HG02970 (cell line): Measurements from ENCODE around the gene CSTPP1.
"Not testable (repeated sequence)": the region's sequence is repeated elsewhere in the genome, so short reads cannot be mapped to it uniquely, and the experiment has no call there.

Experiments
- ATAC-seq: cut with Tn5 transposase; IDR thresholded peaks from one replicate; pipeline ENCODE4 v1.9.1; 2021; ENCODE audit warnings: mild to moderate bottlenecking, moderate library complexity, moderate number of reproducible peaks; ENCODE audit not compliant: unreplicated experiment, low FRiP score

The CSTPP1 gene

GRCh38 chr11:47078751-47079521 lies 142.4 kb downstream of the CSTPP1 start:
- no peak for ATAC-seq

- not testable (repeated sequence) for ATAC-seq
Measured at GRCh38 chr11:47080775-47081174, 144.2 kb downstream of the CSTPP1 start.

GRCh38 chr11:47083913-47084312 lies 147.4 kb downstream of the CSTPP1 start:
- no peak for ATAC-seq

- no peak for ATAC-seq
Measured at GRCh38 chr11:47087801-47088200, 151.2 kb downstream of the CSTPP1 start.

GRCh38 chr11:47093541-47093940 lies 157.0 kb downstream of the CSTPP1 start:
- ATAC-seq, result no peak

- not testable (repeated sequence) for ATAC-seq
Measured at GRCh38 chr11:47096871-47097270, 160.3 kb downstream of the CSTPP1 start.

- not testable (repeated sequence) for ATAC-seq
Measured at GRCh38 chr11:47098223-47098622, 161.7 kb downstream of the CSTPP1 start.

GRCh38 chr11:47099214-47099917 lies 162.8 kb downstream of the CSTPP1 start:
- no peak for ATAC-seq

- no peak for ATAC-seq
Measured at GRCh38 chr11:47099918-47100315, 163.4 kb downstream of the CSTPP1 start.

- ATAC-seq, result no peak
Measured at GRCh38 chr11:47101406-47101805, 164.8 kb downstream of the CSTPP1 start.

GRCh38 chr11:47104261-47104950 lies 167.8 kb downstream of the CSTPP1 start:
- no peak for ATAC-seq

GRCh38 chr11:47105541-47105940 lies 169.0 kb downstream of the CSTPP1 start:
- ATAC-seq, result no peak

GRCh38 chr11:47105974-47106373 lies 169.4 kb downstream of the CSTPP1 start:
- no peak for ATAC-seq

- ATAC-seq, result no peak
Measured at GRCh38 chr11:47106798-47107411, 170.3 kb downstream of the CSTPP1 start.

GRCh38 chr11:47107744-47108143 lies 171.2 kb downstream of the CSTPP1 start:
- ATAC-seq, result no peak

- ATAC-seq, result no peak
Measured at GRCh38 chr11:47108214-47108613, 171.7 kb downstream of the CSTPP1 start.

GRCh38 chr11:47109051-47109726 lies 172.6 kb downstream of the CSTPP1 start:
- ATAC-seq, result no peak

- ATAC-seq, result no peak
Measured at GRCh38 chr11:47109727-47110246, 173.2 kb downstream of the CSTPP1 start.

GRCh38 chr11:47111318-47111804 lies 174.8 kb downstream of the CSTPP1 start:
- no peak for ATAC-seq

- not testable (repeated sequence) for ATAC-seq
Measured at GRCh38 chr11:47112941-47113340, 176.4 kb downstream of the CSTPP1 start.
